ENCODE data around the gene SCT. TPM values are rescaled to one million over a fixed set of nuclear protein-coding genes. Genes with fewer than 3 reads are reported as not detected.

SCT gene
- total and polyA plus RNA-seq, 3 experiments from 2014 or later: not detected

DNA sequence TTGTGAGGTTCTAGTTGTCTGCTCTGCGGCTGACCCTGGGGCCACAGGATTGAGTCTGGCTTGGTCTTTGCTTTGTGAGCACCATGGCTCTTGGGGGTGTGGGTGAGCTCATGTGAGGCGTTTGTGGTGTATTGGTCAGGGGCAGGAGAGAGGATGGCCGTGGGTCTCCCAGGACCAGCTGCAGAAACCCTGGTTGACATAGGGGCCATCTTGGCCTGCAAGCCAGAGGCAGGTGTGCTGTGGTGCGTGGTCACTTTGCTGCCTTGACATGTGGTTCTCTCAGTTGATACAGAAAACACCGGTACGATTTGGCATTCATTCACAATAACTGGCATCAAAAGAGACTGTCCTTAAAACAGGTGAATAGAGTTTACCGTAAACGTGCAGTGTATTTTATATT, 39.4 kb downstream of the SCT start:
- Mint-ChIP-seq H3K27ac (peak overlapping the region; percentile 97 to 100 (median 100)), H3K27me3 (no peaks in the 10 kb centered on the region), H3K9me3 (no peaks in the 10 kb centered on the region), H3K4me1 (peaks cover 21 to 38% (median 32%) of the 10 kb centered on the region in 3 donors), H3K4me3 (peak overlapping the region in 5 of 7 donors; percentile 79 to 89 (median 81)), H3K36me3 (peaks cover 0 to 74% (median 18%) of the 10 kb centered on the region in 3 donors)
- Histone ChIP-seq H3K36me3 (ENCODE audit: insufficient read depth, low read length) (peaks cover 35% of the 10 kb centered on the region), H3K9me3 (ENCODE audit: low read length) (no peaks in the 10 kb centered on the region), H3K27ac (ENCODE audit: low read depth, low read length) (peak overlapping the region; percentile 46), H3K4me1 (ENCODE audit: insufficient read depth, low read length) (peaks cover 22% of the 10 kb centered on the region), H3K27me3 (ENCODE audit: insufficient read depth, low read length, poor library complexity, severe bottlenecking) (no peaks in the 10 kb centered on the region), H3K4me3 (ENCODE audit: low read length) (no peak overlapping the region)
- ChIA-PET CTCF (interaction anchor here (0.8 to 1.8 kb wide), 4 partner anchors 26 to 119 kb away, joined by 3 to 4 read pairs (median 3); partner anchors contain the start of gene HRAS), POLR2A (interaction anchor here (0.8 to 1.6 kb wide), 2 partner anchors 12 to 28 kb away, joined by 4 to 8 read pairs; partner anchors contain the start of genes IRF7 and PHRF1)
- DNase-seq: no peak

GRCh38 chr11:586376-587316, 40.3 kb downstream of the SCT start:
- Mint-ChIP-seq H3K9me3 (no peaks in the 10 kb centered on the region), H3K36me3 (peaks cover 0 to 74% (median 13%) of the 10 kb centered on the region in 3 donors), H3K4me1 (peaks cover 23 to 41% (median 32%) of the 10 kb centered on the region in 3 donors), H3K27ac (peak overlapping the region; percentile 71 to 100 (median 98)), H3K4me3 (peak overlapping the region in 2 of 7 donors; percentile 29 to 56), H3K27me3 (no peaks in the 10 kb centered on the region)
- H3K27ac ChIP-seq (ENCODE audit: low read depth, low read length): peak overlapping the region; percentile 46
- no peak for DNase-seq
- peaks cover 22% of the 10 kb centered on the region for H3K4me1 ChIP-seq (ENCODE audit: insufficient read depth, low read length)
- no peaks in the 10 kb centered on the region for H3K27me3 ChIP-seq (ENCODE audit: insufficient read depth, low read length, poor library complexity, severe bottlenecking)
- no peak overlapping the region for H3K4me3 ChIP-seq (ENCODE audit: low read length)
- peaks cover 36% of the 10 kb centered on the region for H3K36me3 ChIP-seq (ENCODE audit: insufficient read depth, low read length)
- CTCF ChIA-PET: interaction anchor here (1.2 to 1.8 kb wide), 2 partner anchors 27 to 51 kb away, joined by 3 read pairs; partner anchors contain the start of gene HRAS
- no peaks in the 10 kb centered on the region for H3K9me3 ChIP-seq (ENCODE audit: low read length)
- POLR2A ChIA-PET: interaction anchor here (1.6 kb wide), 1 partner anchor 11 kb away, joined by 8 read pairs; the partner anchor contains the start of gene PHRF1

- Mint-ChIP-seq H3K4me1 (peaks cover 36 to 58% (median 44%) of the 10 kb centered on the region in 3 donors), H3K36me3 (peaks cover 0 to 59% (median 10%) of the 10 kb centered on the region in 3 donors), H3K4me3 (no peak overlapping the region), H3K27me3 (peaks cover 0 to 1% of the 10 kb centered on the region in 2 donors), H3K27ac (peak overlapping the region in 3 of 8 donors; percentile 27 to 86 (median 50)), H3K9me3 (no peaks in the 10 kb centered on the region)
- ChIA-PET POLR2A (interaction anchor here (0.5 to 0.6 kb wide), 2 partner anchors 17 to 174 kb away, joined by 3 to 4 read pairs; no protein-coding TSS in a partner anchor), CTCF (no interaction called here)
- Histone ChIP-seq H3K27me3 (ENCODE audit: insufficient read depth, low read length, poor library complexity, severe bottlenecking) (no peaks in the 10 kb centered on the region), H3K36me3 (ENCODE audit: insufficient read depth, low read length) (peaks cover 26% of the 10 kb centered on the region), H3K9me3 (ENCODE audit: low read length) (no peaks in the 10 kb centered on the region), H3K4me3 (ENCODE audit: low read length) (no peak overlapping the region), H3K27ac (ENCODE audit: low read depth, low read length) (no peak overlapping the region), H3K4me1 (ENCODE audit: insufficient read depth, low read length) (peaks cover 32% of the 10 kb centered on the region)
- DNase-seq: no peak
Measured at GRCh38 chr11:584287-584686, 42.7 kb downstream of the SCT start.

DNA sequence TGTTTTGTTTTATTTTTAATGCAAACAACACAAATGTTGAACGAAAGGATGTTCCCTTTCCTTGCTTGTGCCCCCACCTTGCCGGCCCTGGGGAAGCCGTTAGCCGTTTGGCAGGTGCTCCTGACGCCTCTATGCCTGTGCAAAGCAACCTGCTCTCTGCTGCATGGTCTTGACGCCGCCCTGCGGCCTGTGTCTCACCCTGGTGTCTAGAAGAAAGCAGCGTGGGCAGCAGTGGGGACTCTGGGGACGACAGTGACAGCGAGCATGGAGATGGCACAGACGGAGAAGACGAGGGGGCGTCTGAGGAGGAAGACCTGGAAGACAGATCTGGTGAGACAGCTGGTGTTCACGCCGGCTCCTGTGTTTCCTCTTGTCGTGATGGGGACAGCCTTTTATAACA, 45.2 kb downstream of the SCT start:
- Histone ChIP-seq H3K27ac (ENCODE audit: low read depth, low read length) (no peak overlapping the region), H3K36me3 (ENCODE audit: insufficient read depth, low read length) (peaks cover 18% of the 10 kb centered on the region), H3K4me1 (ENCODE audit: insufficient read depth, low read length) (peaks cover 35% of the 10 kb centered on the region), H3K9me3 (ENCODE audit: low read length) (no peaks in the 10 kb centered on the region), H3K27me3 (ENCODE audit: insufficient read depth, low read length, poor library complexity, severe bottlenecking) (no peaks in the 10 kb centered on the region), H3K4me3 (ENCODE audit: low read length) (no peak overlapping the region)
- H3K4me3 Mint-ChIP-seq: peak overlapping the region in 1 of 7 donors; percentile 13
- peaks cover 38 to 60% (median 45%) of the 10 kb centered on the region in 3 donors for H3K4me1 Mint-ChIP-seq
- peak overlapping the region in 1 of 8 donors; percentile 60 for H3K27ac Mint-ChIP-seq
- CTCF ChIA-PET: no interaction called here
- DNase-seq: no peak
- H3K27me3 Mint-ChIP-seq: peaks cover 0 to 1% of the 10 kb centered on the region in 2 donors
- no peaks in the 10 kb centered on the region for H3K9me3 Mint-ChIP-seq
- POLR2A ChIA-PET: no interaction called here
- H3K36me3 Mint-ChIP-seq: peaks cover 0 to 46% (median 2%) of the 10 kb centered on the region in 3 donors

- peaks cover 18% of the 10 kb centered on the region for H3K36me3 ChIP-seq (ENCODE audit: insufficient read depth, low read length)
- Mint-ChIP-seq H3K9me3 (no peaks in the 10 kb centered on the region), H3K27ac (peak overlapping the region in 3 of 8 donors; percentile 8 to 28 (median 15)), H3K27me3 (peaks cover 0 to 1% of the 10 kb centered on the region in 2 donors), H3K4me1 (peaks cover 37 to 55% (median 42%) of the 10 kb centered on the region in 3 donors), H3K36me3 (peaks cover 0 to 43% (median 2%) of the 10 kb centered on the region in 3 donors), H3K4me3 (peak overlapping the region in 6 of 7 donors; percentile 2 to 68 (median 44))
- no peak for DNase-seq
- H3K27me3 ChIP-seq (ENCODE audit: insufficient read depth, low read length, poor library complexity, severe bottlenecking): no peaks in the 10 kb centered on the region
- peaks cover 34% of the 10 kb centered on the region for H3K4me1 ChIP-seq (ENCODE audit: insufficient read depth, low read length)
- H3K9me3 ChIP-seq (ENCODE audit: low read length): no peaks in the 10 kb centered on the region
- ChIA-PET CTCF (no interaction called here), POLR2A (interaction anchor here (0.7 to 1.0 kb wide), 2 partner anchors 11 to 35 kb away, joined by 4 to 5 read pairs; partner anchors contain the start of gene IRF7)
- no peak overlapping the region for H3K4me3 ChIP-seq (ENCODE audit: low read length)
- no peak overlapping the region for H3K27ac ChIP-seq (ENCODE audit: low read depth, low read length)
Measured at GRCh38 chr11:581342-581741, 45.6 kb downstream of the SCT start.

GRCh38 chr11:579830-580601, 47.0 kb downstream of the SCT start:
- H3K9me3 ChIP-seq (ENCODE audit: low read length): no peaks in the 10 kb centered on the region
- peak overlapping the region in 4 of 8 donors; percentile 2 to 78 (median 54) for H3K27ac Mint-ChIP-seq
- no peak for DNase-seq
- peaks cover 2 to 5% of the 10 kb centered on the region in 2 donors for H3K27me3 Mint-ChIP-seq
- H3K27ac ChIP-seq (ENCODE audit: low read depth, low read length): no peak overlapping the region
- POLR2A ChIA-PET: interaction anchor here (0.6 kb wide), 1 partner anchor 219 kb away, joined by 3 read pairs; no protein-coding TSS in a partner anchor
- no peak overlapping the region for H3K4me3 ChIP-seq (ENCODE audit: low read length)
- peak overlapping the region in 5 of 7 donors; percentile 33 to 93 (median 66) for H3K4me3 Mint-ChIP-seq
- H3K27me3 ChIP-seq (ENCODE audit: insufficient read depth, low read length, poor library complexity, severe bottlenecking): no peaks in the 10 kb centered on the region
- H3K4me1 Mint-ChIP-seq: peaks cover 39 to 57% (median 42%) of the 10 kb centered on the region in 3 donors
- CTCF ChIA-PET: no interaction called here
- peaks cover 0 to 42% (median 2%) of the 10 kb centered on the region in 3 donors for H3K36me3 Mint-ChIP-seq
- peaks cover 18% of the 10 kb centered on the region for H3K36me3 ChIP-seq (ENCODE audit: insufficient read depth, low read length)
- H3K9me3 Mint-ChIP-seq: no peaks in the 10 kb centered on the region
- H3K4me1 ChIP-seq (ENCODE audit: insufficient read depth, low read length): peaks cover 37% of the 10 kb centered on the region

DNA sequence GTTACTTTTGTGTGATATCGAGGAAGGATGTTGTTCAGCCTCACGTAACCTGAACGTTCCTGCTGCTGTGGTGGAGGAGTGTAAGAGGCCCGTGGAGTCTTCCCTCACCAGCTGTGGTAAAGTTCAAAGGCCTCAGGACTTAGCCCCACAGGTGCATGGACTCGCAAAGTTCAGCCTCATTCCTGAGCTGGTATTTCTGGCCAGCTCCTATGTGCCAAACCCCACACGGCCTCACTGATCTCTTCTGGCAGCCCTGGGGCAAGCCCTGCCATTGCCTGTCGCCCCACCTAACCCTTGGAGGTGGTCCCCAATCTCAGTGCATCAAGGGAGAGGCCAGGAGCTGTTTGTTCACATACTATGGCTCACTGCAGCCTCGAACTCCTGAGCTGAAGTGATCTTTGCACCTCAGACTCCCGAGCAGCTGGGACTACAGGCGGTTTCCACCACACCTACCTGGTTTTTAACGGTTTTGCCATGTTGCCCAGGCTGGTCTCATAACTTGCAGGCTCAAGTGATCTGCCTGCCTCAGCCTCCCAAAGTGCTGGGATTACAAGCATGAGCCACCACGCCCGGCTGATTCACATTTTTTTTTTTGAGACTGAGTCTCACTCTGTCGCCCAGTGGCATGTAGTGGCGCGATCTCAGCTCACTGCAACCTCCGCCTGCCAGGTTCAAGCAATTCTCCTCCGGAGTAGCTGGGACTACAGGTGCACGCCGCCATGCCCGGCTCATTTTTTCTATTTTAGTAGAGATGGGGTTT, 48.5 kb downstream of the SCT start:
- POLR2A ChIA-PET: no interaction called here
- Histone ChIP-seq H3K4me3 (ENCODE audit: low read length) (peak overlapping the region; percentile 81), H3K27ac (ENCODE audit: low read depth, low read length) (peak overlapping the region; percentile 80), H3K27me3 (ENCODE audit: insufficient read depth, low read length, poor library complexity, severe bottlenecking) (no peaks in the 10 kb centered on the region), H3K9me3 (ENCODE audit: low read length) (no peaks in the 10 kb centered on the region), H3K4me1 (ENCODE audit: insufficient read depth, low read length) (peaks cover 40% of the 10 kb centered on the region), H3K36me3 (ENCODE audit: insufficient read depth, low read length) (peaks cover 11% of the 10 kb centered on the region)
- Mint-ChIP-seq H3K36me3 (peaks cover 0 to 33% (median 2%) of the 10 kb centered on the region in 3 donors), H3K27me3 (peaks cover 8% of the 10 kb centered on the region in 2 donors), H3K4me1 (peaks cover 47 to 63% (median 52%) of the 10 kb centered on the region in 3 donors), H3K27ac (peak overlapping the region in 6 of 8 donors; percentile 59 to 89 (median 85)), H3K9me3 (no peaks in the 10 kb centered on the region), H3K4me3 (peak overlapping the region; percentile 72 to 93 (median 87))
- DNase-seq: no peak
- CTCF ChIA-PET: interaction anchor here (0.7 to 1.0 kb wide), 2 partner anchors 24 to 148 kb away, joined by 3 read pairs; no protein-coding TSS in a partner anchor

Data from CD8-positive, alpha-beta memory T cell (primary cell).